HUDEP-2 (cell line): Measurements from ENCODE around the gene ANKZF1.
A peak's percentile ranks its signal among the peaks of the same experiment; 100 is the strongest.

Experiments used
- DNase-seq, 76 experiments: peaks; one replicate each; lab custom pipeline; 2025; ENCODE audit not compliant: unreplicated experiment in 76 of 76; lab: John Stamatoyannopoulos, UW

ANKZF1 gene

DNA sequence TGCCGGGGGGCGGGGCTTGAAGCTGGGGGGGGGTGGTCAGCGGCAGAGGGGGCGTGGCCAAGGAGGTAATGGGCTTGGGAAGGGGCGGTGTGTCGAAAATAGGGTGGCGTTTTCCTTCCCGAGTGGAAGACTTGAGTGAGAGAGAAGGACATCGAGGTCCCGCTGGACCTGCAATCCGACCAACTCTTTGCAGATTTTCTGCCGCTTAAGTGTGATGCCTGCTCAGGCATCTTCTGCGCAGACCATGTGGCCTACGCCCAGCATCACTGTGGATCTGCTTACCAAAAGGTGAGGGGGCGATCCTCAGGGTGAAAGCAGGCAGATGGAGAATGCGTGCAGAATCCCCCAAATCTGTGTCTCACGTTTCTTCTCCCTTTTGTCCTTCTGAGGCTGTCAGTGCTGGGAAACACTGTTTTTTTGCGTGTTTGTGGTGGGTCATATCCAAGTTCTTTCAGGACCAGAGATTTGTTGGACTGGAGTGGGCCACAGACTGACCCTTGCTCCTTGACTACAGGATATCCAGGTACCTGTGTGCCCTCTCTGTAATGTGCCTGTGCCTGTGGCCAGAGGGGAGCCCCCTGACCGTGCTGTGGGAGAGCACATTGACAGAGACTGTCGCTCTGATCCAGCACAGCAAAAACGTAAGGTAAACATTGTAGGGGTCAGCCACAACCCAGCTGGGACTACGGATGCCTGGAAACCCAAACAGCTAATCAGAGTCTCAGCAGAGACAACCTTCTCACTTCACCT is 22.3 kb upstream of the ANKZF1 start:
- DNase-seq = no peak

DNA sequence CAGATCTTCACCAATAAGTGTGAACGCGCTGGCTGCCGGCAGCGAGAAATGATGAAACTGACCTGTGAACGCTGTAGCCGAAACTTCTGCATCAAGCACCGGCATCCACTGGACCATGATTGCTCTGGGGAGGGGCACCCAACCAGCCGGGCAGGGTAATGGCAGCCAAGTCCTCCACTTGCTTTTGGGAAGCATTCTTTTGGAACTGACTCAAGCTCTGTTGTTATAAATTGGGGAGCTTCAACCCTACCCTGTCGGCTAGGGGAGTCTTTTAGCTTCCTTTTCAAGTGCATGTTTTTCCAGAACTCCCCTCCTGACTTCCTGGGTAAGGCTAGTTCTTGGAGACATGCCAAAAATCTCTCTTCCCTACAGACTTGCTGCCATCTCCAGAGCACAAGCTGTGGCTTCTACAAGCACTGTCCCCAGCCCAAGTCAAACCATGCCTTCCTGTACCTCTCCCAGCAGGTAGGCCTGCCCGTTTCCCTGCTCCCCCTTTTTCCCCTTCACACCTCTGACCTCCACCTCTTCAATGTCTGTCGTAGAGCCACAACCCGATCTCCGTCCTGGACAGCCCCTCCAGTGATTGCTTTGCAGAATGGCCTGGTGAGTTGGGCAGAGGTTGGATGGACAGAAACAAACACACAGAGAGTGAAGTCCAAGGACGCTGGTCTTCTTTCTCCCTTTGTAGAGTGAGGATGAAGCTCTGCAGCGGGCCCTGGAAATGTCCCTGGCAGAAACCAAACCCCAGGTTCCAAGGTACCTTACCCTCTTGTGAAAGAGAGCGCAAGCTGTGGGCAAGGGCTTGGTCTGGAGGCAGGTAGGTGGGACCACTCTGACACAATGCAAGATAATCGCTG is 21.5 kb upstream of the ANKZF1 start:
- no peak for DNase-seq

DNA sequence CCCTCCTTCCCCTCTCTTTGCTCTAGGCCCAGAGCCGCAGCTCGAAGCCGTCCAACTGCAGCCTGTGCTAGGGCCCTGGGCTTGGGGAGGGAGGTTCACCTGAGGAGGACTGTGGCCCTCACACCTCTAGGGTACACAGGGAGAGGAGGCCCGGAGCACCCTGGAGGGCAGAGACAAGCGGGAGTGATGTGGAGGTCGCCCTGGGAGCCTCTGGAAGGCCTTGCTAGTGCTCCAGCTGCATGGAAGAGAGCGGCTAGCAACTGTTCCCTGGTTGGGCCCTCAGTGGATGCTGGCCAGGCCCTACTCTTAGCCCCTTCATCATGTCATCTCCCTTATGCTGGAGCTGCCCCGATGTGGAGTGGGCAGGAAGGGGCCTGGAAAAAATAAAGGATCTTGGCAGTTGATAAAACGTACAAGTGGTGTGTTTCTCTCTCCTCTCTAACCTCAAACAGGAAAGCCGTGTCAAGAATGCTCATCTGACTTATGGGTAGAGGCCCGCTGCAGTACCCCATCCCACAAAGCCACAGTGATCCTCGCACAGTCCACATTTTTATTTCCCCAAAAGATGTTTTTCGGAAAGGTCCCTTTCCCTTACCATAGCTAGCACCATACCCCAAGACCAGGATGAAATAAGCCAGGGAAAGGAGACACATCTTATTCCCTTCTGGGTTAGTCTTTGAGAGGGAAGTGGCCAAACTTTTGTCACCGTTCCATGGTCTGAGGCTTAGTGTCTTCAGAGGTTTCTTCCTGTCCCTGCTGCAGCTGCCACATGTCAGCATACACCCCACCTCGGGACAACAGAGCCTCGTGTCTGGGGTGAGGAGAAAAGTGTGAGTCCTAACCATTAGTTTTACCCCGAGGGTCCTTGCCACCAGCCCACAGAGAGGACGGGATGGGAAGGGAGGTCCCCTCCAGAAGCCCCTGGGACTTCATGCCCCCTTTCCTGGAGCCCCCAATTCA is 20.1 kb upstream of the ANKZF1 start:
- DNase-seq = no peak

DNA sequence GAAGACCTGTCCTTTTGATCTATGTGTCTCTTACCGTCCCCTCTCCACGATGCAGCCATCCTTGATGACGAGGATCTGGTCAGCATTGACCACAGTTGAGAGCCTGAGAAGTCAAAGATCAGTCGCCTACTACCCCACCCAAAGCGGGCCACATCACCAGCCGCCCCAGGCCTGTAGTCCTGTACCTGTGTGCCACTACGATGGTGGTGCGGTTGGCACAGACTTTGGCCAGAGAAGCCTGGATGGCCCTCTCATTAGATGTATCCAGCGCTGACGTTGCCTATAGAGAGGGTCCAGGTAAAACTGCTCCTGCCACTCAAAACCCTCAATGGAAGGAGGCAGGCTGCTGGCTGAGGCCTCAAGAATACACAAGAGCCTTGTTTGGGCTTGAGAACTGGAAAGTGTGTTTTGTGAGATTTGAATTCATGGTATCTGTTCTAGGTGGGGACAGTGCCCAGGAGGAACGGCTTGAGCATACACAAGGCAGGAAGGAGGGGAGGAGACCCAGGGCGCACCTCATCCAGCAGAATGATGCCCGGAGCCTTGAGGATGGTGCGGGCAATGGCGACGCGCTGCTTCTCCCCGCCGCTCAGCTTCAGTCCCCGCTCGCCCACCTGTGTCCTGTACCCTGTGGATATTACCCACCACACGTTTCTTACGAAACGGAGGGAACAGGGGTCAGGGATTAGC is 19.3 kb upstream of the ANKZF1 start:
- DNase-seq = no peak

GRCh38 chr2:219210886-219211362 is 18.7 kb upstream of the ANKZF1 start:
- DNase-seq = no peak

GRCh38 chr2:219213026-219213415 is 16.6 kb upstream of the ANKZF1 start:
- DNase-seq = no peak

DNA sequence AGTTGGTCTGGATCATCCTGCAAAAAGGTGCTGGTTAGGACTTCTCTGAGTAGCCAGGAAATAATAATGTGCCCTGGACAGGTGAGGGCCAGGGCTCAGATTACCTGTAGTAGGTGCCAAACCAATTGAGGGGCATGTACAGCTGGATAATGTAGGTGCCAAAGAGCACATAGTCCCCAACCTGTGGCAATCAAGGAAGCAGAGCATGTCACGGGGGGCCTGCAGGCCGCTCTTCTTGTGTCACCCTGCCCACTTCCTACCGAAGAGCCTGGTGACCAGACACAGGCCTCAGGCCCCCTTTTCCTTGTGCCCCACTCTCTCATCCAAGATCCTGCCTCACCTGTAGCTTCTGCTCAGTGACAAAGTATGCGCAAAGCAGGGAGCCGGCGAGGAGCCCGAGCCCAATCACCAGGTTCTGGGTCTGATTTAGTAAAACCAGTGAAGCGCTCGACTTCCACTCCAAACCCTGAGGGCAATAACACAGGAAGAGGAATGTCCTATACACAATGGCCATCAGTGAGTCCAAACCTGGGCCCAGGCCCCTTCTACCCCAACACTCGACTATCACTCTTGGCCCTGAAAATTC is 16.0 kb upstream of the ANKZF1 start:
- DNase-seq = no peak

- no peak for DNase-seq
Measured at GRCh38 chr2:219214141-219214540, 15.5 kb upstream of the ANKZF1 start.

- DNase-seq = no peak
Measured at GRCh38 chr2:219214786-219215185, 14.8 kb upstream of the ANKZF1 start.

- no peak for DNase-seq
Measured at GRCh38 chr2:219215871-219216534, 13.6 kb upstream of the ANKZF1 start.

DNA sequence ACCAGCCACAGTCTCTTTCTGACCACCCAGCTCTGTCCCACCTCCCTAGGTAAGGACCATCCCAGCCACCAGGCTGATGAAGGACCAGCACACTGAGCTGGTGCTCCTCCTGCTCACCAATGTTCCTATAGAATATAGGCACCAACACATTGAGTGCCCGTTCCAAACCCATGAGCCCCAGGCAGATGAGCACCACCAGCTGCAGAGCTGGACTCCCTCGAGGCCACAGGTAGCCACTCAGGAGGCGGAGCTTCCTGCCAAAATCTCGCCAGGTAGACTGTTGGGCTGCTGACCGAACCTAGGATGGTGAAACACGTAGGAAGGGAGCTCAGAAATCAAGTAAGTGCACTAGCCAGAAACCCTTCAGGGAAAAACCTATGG is 13.1 kb upstream of the ANKZF1 start:
- no peak for DNase-seq

DNA sequence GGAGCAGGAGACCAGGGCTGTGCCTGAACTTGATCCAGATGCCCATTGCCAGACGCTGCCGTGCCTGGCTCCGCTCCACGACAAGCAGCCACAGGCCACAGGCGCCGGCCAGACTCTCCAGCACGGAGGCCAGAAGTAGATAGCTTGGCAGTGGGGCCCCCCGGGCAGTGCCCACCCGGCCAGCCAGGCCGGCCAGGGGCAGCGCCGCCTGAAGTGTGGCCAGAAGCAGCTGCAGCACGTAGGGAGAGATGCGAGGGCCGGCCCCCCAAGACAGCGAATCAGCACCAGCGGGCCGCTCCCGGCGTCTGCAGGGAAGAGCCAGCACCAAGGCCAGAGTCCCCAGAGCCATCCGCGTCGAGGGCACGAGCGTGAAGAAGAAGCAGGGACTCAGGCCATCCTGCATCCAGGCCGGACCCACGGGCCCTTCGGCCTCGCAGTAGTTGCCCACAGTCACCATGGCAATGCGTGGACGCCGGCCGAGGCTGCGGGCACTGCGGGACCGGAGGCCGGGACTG is 11.3 kb upstream of the ANKZF1 start:
- peak in 53 of 76 experiments; percentile 31 to 88 (median 64) for DNase-seq

DNA sequence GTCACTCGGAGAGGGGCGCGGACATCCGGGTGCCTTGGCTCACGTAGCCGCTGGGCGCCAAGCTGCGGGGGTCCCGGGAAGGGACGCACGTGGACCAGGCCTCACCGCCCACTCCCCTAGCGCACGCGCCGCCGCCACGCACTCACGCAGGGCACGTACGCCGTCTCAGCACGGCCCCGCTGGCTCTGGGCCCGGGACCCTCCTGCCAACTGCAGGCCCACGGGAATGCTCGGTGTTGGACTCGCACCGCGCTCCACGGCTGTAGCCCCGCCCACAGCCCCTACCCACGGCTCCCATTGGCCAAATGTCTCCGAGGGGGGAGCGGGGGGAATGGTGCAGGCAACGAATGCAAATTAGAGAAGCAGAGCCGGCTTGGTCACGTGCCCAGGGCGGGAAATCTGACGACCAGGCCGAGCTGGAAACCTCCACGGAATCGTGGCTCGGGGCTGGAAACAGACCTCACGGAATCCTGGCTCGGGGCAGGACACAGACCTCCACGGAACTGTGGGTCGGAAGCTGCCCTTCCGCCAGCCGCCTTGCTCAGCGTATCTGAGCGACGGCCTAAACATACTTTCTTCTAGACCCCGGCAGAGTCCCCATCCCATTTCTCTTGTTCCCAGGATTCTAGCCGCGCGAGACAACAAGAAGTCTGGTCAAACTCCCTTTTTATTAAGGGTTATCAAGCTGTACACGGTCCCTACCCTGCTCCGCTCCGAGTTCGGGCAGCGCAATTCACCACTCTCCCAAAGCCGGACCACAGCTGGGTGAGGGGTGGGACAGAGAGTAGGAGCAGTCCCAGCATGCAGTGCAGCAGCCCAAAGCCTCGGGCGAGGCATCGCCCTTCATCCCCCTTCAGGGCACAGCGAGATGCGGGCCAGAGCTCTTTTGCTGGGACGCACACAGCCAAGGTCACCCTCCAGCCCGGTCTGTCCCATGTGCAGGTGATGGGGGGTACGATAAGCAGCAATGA is 10.6 kb upstream of the ANKZF1 start, which contains the start of gene ABCB6:
Gene ABCB6, minus strand, starts transcription at position 227 of the 970 bp plus-strand sequence. CDS start 285 bp downstream, outside the sequence.
- peak in 75 of 76 experiments; percentile 34 to 97 (median 92) for DNase-seq

DNA sequence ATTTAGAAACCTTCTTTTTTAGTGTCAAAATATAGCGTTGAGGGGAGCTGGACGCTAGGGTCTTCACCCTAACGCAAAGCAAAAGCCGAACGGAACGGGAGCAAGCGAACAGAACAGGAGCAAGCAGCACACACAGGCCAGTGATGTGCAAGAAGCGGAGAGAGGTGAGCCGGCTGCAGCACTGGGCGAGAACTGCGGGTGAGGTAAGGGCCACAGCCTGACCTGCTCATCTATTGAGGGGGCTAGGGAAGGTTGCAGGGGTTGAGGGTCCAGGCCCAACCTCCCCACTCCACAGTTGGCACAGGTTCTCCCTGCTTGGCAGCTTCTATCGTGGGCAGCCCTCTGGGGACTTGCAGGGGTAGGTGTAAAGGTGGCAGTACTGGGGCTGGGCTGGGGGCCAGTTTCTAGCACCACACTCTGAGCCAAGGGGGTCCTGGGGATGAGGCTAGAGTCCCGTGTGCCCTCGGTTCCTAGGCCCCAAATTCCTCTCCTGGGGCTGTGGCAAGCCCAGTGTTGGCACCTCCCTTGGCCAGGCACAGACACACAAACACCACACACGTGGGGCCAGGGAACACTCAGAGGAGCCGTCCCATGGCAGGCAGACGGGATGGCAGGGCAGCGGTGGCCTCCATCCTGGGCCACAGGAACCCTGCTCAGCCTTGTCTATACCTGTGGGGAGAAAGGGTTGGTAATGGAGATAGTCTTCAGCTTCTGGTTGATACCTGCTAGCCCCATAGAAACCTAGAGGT is 9.6 kb upstream of the ANKZF1 start:
- no peak for DNase-seq

GRCh38 chr2:219220652-219221402 is 8.8 kb upstream of the ANKZF1 start:
- DNase-seq = peak in 1 of 76 experiments; percentile 4

- no peak for DNase-seq
Measured at GRCh38 chr2:219221957-219222518, 7.6 kb upstream of the ANKZF1 start.
